T-cell (primary cell): ENCODE measurements around the gene ALG12. TPM values are rescaled to one million over a fixed set of nuclear protein-coding genes. Genes with fewer than 3 reads are reported as not detected.
A peak's percentile ranks its signal among the peaks of the same experiment; 100 is the strongest.

ENCODE experiments used
- ATAC-seq, 4 experiments: fragments of 200-7000 bp in 3 of 4; fragments of 150-1000 bp in 1 of 4; cut with Tn5 transposase; replicated peaks in 1 of 4; 1 replicate in 3 of 4; 2 replicates in 1 of 4; pipeline ENCODE4 v1.10.0; 2021; ENCODE audit warnings: moderate library complexity in 3 of 4, mild to moderate bottlenecking in 2 of 4, moderate number of reproducible peaks in 1 of 4
- CTCF ChIA-PET, 2 donors: fragments of 300-600 bp; sonication (Branson Sonifier 250); formaldehyde crosslinking; loops; one replicate each; lab custom pipeline; 2022; ENCODE audit warnings: antibody characterized with exemption in 2 of 2; lab: Charles Lee
- POLR2A ChIA-PET, 2 donors: fragments of 300-600 bp; sonication (Branson Sonifier 250); formaldehyde crosslinking; loops; one replicate each; lab custom pipeline; 2022; ENCODE audit warnings: antibody characterized with exemption in 2 of 2; lab: Charles Lee
- DNase-seq, 35 experiments: peaks; one replicate each; pipeline versions ENCODE4 v3.0.0 to v3.0.0-alpha.2; 2013 to 2023
- H3K27ac ChIP-seq: one replicate; pipeline ENCODE4 v1.5.1; 2013; ENCODE audit warnings: low read length
- H3K27me3 ChIP-seq, 2 experiments: replicated peaks in 1 of 2; 1 replicate in 1 of 2; 2 replicates in 1 of 2; pipeline versions ENCODE4 v1.6.1 to v1.7.0; 2013; ENCODE audit warnings: low read length in 1 of 2, mixed read lengths in 1 of 2; ENCODE audit not compliant: control insufficient read depth in 2 of 2, insufficient read depth in 2 of 2; ENCODE audit errors: extremely low read depth in 1 of 2
- H3K36me3 ChIP-seq, 2 donors: 1 replicate in 1 of 2; 2 replicates in 1 of 2; pipeline versions ENCODE4 v1.6.1 to v1.7.0; 2013; ENCODE audit warnings: low read length in 1 of 2; ENCODE audit not compliant: control insufficient read depth in 2 of 2, insufficient read depth in 1 of 2; ENCODE audit errors: extremely low read depth in 1 of 2
- H3K4me1 ChIP-seq, 2 experiments: 1 replicate in 1 of 2; 2 replicates in 1 of 2; pipeline versions ENCODE4 v1.6.1 to v1.7.0; 2013; ENCODE audit warnings: low read length in 2 of 2, mixed read lengths in 1 of 2; ENCODE audit not compliant: insufficient read depth in 2 of 2, control insufficient read depth in 1 of 2; ENCODE audit errors: extremely low read depth in 1 of 2
- H3K4me3 ChIP-seq, 2 donors: 1 replicate in 1 of 2; 2 replicates in 1 of 2; pipeline versions ENCODE4 v1.5.1 to v1.7.0; 2013; ENCODE audit warnings: mild to moderate bottlenecking in 2 of 2, low read length in 1 of 2, moderate library complexity in 1 of 2; ENCODE audit not compliant: control insufficient read depth in 1 of 2; ENCODE audit errors: extremely low read depth in 1 of 2
- H3K9me3 ChIP-seq: 2 replicates; pipeline ENCODE4 v1.7.0; 2013
- H3K27ac Mint-ChIP-seq, 2 donors: one replicate each; pipeline ENCODE4 v1.8.0; 2020 to 2021; ENCODE audit warnings: mild to moderate bottlenecking in 2 of 2, mixed read lengths in 2 of 2
- H3K27me3 Mint-ChIP-seq, 2 donors: one replicate each; pipeline ENCODE4 v1.8.0; 2021 to 2022; ENCODE audit warnings: mixed read lengths in 2 of 2
- H3K36me3 Mint-ChIP-seq: one replicate; pipeline ENCODE4 v1.8.0; 2021; ENCODE audit warnings: mixed read lengths
- H3K4me1 Mint-ChIP-seq, 3 donors: one replicate each; pipeline ENCODE4 v1.8.0; 2020 to 2022; ENCODE audit warnings: mixed read lengths in 3 of 3, mild to moderate bottlenecking in 1 of 3
- H3K4me3 Mint-ChIP-seq, 3 donors: one replicate each; pipeline ENCODE4 v1.8.0; 2020 to 2022; ENCODE audit warnings: mild to moderate bottlenecking in 3 of 3, mixed read lengths in 3 of 3, moderate library complexity in 3 of 3
- H3K9me3 Mint-ChIP-seq, 3 donors: one replicate each; pipeline ENCODE4 v1.8.0; 2020 to 2022; ENCODE audit warnings: mixed read lengths in 3 of 3
- WGBS: methylation state at CpG from one replicate; pipeline ENCODE4 v1.1.5; 2013; ENCODE audit warnings: missing lambda C conversion rate; ENCODE audit not compliant: insufficient coverage; 5-methylcytosine and 5-hydroxymethylcytosine counted together
- total RNA-seq, 35 experiments: library from RNA in 6 of 35; stranded (reverse) in 6 of 35; fragments of 120-200 nt in 1 of 35; gene quantifications; one replicate each; pipeline versions ENCODE4 v1.2.1 to v1.2.4 and lab custom pipeline; 2013 to 2026

ALG12 gene
- total RNA-seq, 5 donors from 2014 or later (not counting 1 experiment from before 2014, with no cell fraction given): 15.7 to 22.1 (median 15.9) TPM

GRCh38 chr22:49942565-49943404 lies 24.5 kb upstream of the ALG12 start:
- Mint-ChIP-seq H3K27me3 (no peaks in the 10 kb centered on the region), H3K27ac (no peak overlapping the region), H3K4me3 (no peak overlapping the region), H3K36me3 (no peaks in the 10 kb centered on the region), H3K9me3 (peaks cover 0 to 2% (median 0%) of the 10 kb centered on the region in 3 donors), H3K4me1 (peaks cover 12 to 21% (median 13%) of the 10 kb centered on the region in 3 donors)
- ChIA-PET CTCF (no interaction called here), POLR2A (no interaction called here)
- Histone ChIP-seq H3K36me3 (no peaks in the 10 kb centered on the region), H3K27ac (no peak overlapping the region), H3K9me3 (no peaks in the 10 kb centered on the region), H3K27me3 (no peaks in the 10 kb centered on the region), H3K4me3 (no peak overlapping the region), H3K4me1 (peaks cover 5 to 31% of the 10 kb centered on the region in 2 experiments)
- ATAC-seq (peak in 2 of 4 experiments; percentile 28 to 37), DNase-seq (no peak)
- WGBS: 92% methylated on average over 20 of the region's 21 CpGs

DNA sequence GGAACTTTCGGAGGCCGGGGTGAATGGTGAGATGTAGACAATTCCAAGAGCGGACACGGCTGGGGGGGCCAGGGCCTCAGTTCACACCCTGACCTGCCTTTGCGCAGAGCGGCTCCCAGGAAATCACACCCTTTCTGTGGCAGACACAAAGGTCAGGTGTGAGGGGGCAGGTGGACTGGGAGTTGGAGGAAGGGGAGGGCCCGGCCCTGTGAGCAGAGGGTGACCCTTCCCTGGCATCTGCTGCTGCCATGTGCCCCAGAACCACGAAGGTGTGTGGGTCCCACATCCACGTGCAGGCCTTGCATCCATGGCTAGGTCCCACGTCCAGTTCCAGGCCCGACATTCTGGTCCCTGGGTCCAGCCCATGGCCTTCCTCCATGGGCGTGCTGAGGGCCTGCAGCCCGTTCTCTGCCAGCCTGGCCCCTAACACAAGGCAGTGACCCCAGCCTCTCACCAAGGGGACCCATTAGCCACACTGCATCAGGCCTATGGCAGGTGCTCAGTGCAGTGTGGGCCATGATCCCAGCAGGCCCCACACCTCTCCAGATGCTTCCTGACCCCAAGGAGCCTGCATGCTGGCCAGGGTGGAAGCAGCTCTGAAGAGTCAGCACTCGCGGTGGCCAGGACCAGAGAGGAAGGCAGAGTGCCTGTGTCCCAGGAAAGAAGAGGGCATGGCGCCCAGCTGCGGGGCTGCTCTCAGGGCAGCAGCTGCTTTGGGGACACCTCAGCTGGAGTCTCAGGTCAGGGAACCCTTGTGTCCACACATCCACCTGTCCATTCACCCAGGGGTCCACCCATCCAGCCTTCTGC lies 23.5 kb upstream of the ALG12 start:
- ATAC-seq (no peak), DNase-seq (no peak)
- peaks cover 0 to 2% (median 0%) of the 10 kb centered on the region in 3 donors for H3K9me3 Mint-ChIP-seq
- Histone ChIP-seq H3K4me1 (peaks cover 7 to 31% of the 10 kb centered on the region in 2 experiments), H3K9me3 (no peaks in the 10 kb centered on the region), H3K36me3 (no peaks in the 10 kb centered on the region), H3K27ac (no peak overlapping the region), H3K4me3 (no peak overlapping the region), H3K27me3 (no peaks in the 10 kb centered on the region)
- WGBS: 95% methylated on average over 16 of the region's 17 CpGs
- no peak overlapping the region for H3K4me3 Mint-ChIP-seq
- no peaks in the 10 kb centered on the region for H3K27me3 Mint-ChIP-seq
- peaks cover 15 to 23% (median 15%) of the 10 kb centered on the region in 3 donors for H3K4me1 Mint-ChIP-seq
- ChIA-PET POLR2A (no interaction called here), CTCF (no interaction called here)
- H3K27ac Mint-ChIP-seq: no peak overlapping the region
- H3K36me3 Mint-ChIP-seq: no peaks in the 10 kb centered on the region

DNA sequence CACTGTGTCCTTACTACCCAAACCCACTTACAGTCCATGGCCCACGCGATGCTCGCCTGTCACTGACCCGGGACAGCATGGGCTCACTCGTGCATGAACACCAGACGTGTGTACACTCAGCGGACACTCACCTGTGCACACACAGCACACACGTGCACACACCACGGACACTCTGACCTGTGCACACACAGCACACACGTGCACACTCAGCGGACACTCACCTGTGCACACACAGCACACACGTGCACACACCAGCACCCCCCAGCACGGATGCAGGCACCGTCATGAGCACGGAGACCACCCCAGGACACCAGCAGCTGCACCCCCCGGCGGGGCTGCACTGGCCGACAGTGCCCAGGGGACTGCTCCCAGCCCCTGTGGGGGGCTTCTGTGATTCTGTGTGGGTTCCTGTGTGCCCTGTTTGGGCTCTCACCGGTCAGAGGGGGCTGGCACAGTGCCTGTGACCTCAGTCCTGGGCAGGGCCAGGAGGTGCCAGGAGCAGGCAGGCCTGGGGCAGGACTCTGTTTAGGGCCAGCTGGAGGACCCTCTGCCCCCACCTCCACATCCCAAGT lies 20.4 kb upstream of the ALG12 start:
- no peaks in the 10 kb centered on the region for H3K9me3 ChIP-seq
- ChIA-PET POLR2A (no interaction called here), CTCF (no interaction called here)
- WGBS: 94% methylated on average over 15 of the region's 19 CpGs
- Mint-ChIP-seq H3K4me3 (no peak overlapping the region), H3K36me3 (no peaks in the 10 kb centered on the region), H3K27ac (peak overlapping the region in 1 of 2 donors; percentile 67), H3K27me3 (no peaks in the 10 kb centered on the region), H3K4me1 (peaks cover 6 to 15% (median 7%) of the 10 kb centered on the region in 3 donors), H3K9me3 (peaks cover 0 to 2% (median 0%) of the 10 kb centered on the region in 3 donors)
- no peaks in the 10 kb centered on the region for H3K36me3 ChIP-seq
- H3K27me3 ChIP-seq: no peaks in the 10 kb centered on the region
- DNase-seq (no peak), ATAC-seq (no peak)
- H3K4me3 ChIP-seq: no peak overlapping the region
- no peak overlapping the region for H3K27ac ChIP-seq
- peaks cover 11 to 31% of the 10 kb centered on the region in 2 experiments for H3K4me1 ChIP-seq

- 97% methylated on average over 21 of the region's 27 CpGs for WGBS
- H3K36me3 ChIP-seq: no peaks in the 10 kb centered on the region
- no peaks in the 10 kb centered on the region for H3K27me3 Mint-ChIP-seq
- ATAC-seq (no peak), DNase-seq (no peak)
- H3K27ac ChIP-seq: no peak overlapping the region
- ChIA-PET CTCF (no interaction called here), POLR2A (no interaction called here)
- H3K4me1 ChIP-seq: peaks cover 12 to 38% of the 10 kb centered on the region in 2 experiments
- no peaks in the 10 kb centered on the region for H3K36me3 Mint-ChIP-seq
- no peaks in the 10 kb centered on the region for H3K27me3 ChIP-seq
- H3K9me3 ChIP-seq: no peaks in the 10 kb centered on the region
- H3K4me3 Mint-ChIP-seq: peak overlapping the region in 1 of 3 donors; percentile 39
- peaks cover 6 to 21% (median 13%) of the 10 kb centered on the region in 3 donors for H3K4me1 Mint-ChIP-seq
- peak overlapping the region in 1 of 2 donors; percentile 44 for H3K27ac Mint-ChIP-seq
- H3K9me3 Mint-ChIP-seq: peaks cover 0 to 2% (median 0%) of the 10 kb centered on the region in 3 donors
- H3K4me3 ChIP-seq: no peak overlapping the region
Observed at GRCh38 chr22:49937758-49938564, 19.7 kb upstream of the ALG12 start.

GRCh38 chr22:49936973-49937757 lies 18.9 kb upstream of the ALG12 start:
- peak overlapping the region; percentile 61 to 64 (median 64) for H3K4me3 Mint-ChIP-seq
- no peaks in the 10 kb centered on the region for H3K27me3 Mint-ChIP-seq
- Histone ChIP-seq H3K4me3 (no peak overlapping the region), H3K27me3 (no peaks in the 10 kb centered on the region), H3K27ac (peak overlapping the region; percentile 96), H3K4me1 (peaks cover 12 to 38% of the 10 kb centered on the region in 2 experiments), H3K36me3 (no peaks in the 10 kb centered on the region), H3K9me3 (no peaks in the 10 kb centered on the region)
- H3K4me1 Mint-ChIP-seq: peaks cover 6 to 23% (median 15%) of the 10 kb centered on the region in 3 donors
- ChIA-PET CTCF (interaction anchor here in 1 of 2 donors (1.6 kb wide), 1 partner anchor 25 kb away, joined by 7 read pairs; no protein-coding TSS in a partner anchor), POLR2A (interaction anchor here in 1 of 2 donors (0.5 kb wide), 1 partner anchor 40 kb away, joined by 3 read pairs; no protein-coding TSS in a partner anchor)
- DNase-seq: no peak
- H3K36me3 Mint-ChIP-seq: no peaks in the 10 kb centered on the region
- peak overlapping the region; percentile 74 to 85 for H3K27ac Mint-ChIP-seq
- H3K9me3 Mint-ChIP-seq: peaks cover 0 to 2% (median 0%) of the 10 kb centered on the region in 3 donors
- WGBS: 95% methylated on average over 11 of the region's 21 CpGs
- ATAC-seq: no peak
